UCSD-AML1 (cell line): ENCODE results near the gene LGALS7.
"Not testable (repeated sequence)": the region's sequence is repeated elsewhere in the genome, so short reads cannot be mapped to it uniquely, and the experiment has no call there.

Source experiments
- DNase-seq: peaks from one replicate; lab custom pipeline; 2025; ENCODE audit not compliant: unreplicated experiment; lab: John Stamatoyannopoulos, UW

The LGALS7 gene

DNA sequence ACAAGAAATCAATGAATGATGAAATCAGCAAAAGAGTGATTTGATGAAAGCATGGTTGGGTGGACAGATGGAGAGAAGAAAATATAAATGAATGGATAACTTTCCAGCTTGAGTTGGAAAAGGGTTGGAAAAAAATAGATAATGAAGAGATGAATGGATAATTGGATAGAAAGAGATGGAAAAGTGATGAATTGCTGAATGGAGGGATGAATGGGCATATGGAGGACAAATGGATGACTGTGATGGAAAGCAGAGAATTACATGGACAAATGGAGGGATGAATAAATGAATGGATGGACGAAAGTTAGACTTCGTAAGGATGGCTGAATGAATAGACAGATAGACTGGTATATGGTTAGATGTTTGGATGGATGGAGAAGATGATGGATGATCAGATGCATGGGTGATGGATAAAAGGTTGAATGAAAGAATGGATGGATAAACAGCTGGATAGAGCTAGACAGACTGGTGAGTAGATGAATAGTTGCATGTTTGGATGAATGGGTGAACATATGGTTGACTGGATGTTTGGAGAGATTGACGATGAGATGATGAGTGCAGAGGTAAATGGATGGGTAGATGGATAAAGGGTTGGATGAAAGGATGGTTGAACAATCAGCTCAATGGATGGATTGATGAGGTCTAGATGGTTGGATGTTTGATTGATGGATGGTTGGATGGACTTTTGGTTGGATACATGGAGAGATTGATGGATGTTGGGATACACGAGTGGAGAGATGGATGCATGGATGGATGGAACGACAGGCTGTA is 27.4 kb upstream of the LGALS7 start:
- DNase-seq, result no peak

DNA sequence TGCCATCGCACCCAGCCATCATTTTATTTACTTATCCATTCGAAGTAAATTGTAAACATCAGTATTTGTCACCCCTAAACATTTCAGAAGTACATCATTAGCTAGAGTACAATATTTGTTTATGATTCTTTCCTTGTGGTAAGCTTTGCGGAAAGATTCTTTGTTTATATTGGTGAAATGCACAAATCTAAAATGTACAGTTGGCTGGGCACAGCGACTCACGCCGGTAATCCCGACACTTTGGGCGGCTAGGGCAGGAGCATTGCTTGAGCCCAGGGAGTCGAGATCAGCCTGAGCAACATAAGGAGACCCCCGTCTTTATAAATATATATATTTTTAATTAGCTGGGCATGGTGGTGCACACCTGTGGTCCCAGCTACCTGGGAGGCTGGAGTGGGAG is 25.8 kb upstream of the LGALS7 start:
- no peak for DNase-seq

GRCh38 chr19:38797781-38798180 is 24.5 kb upstream of the LGALS7 start:
- not testable (repeated sequence) for DNase-seq

GRCh38 chr19:38796154-38796553 is 22.8 kb upstream of the LGALS7 start:
- DNase-seq, result no peak

DNA sequence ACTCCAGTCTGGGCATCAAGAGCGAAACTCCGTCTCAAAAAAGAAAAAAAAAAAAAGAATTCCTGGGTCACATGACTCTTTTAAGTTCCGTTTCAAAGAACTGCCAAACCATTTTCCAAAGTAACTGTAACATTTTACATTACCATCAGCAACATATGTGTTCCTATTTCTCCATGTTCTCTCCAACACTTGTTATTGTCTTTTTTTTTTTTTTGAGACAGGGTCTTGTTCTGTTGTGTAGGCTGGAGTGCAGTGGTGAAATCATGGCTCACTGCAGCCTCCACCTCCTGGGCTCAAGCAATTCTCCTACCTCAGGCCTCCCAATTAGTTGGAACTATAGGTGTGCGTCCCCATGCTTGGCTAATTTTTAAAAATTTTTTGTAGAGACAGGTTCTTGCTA is 22.2 kb upstream of the LGALS7 start:
- no peak for DNase-seq

DNA sequence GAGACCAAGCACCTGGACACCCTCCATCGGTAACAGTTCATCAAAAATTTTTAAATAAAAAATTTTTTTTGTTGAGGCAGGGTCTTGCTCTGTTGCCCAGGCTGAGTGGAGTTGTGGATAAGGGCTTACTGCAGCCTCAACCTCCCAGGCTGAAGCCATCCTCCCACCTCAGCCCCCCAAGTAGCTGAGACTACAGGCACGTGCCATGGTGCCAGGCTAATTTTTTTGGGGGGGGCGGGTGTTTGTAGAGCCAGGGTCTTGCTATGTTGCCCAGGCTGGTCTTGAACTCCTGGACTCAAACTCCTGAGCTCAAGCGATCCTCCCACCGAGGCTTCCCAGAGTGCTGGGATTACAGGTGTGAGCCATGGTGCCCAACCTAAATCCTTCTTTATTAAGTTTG is 20.4 kb upstream of the LGALS7 start:
- DNase-seq, result no peak

- DNase-seq, result no peak
These were observed 19.9 kb upstream of the LGALS7 start for GRCh38 chr19:38793177-38793576.

DNA sequence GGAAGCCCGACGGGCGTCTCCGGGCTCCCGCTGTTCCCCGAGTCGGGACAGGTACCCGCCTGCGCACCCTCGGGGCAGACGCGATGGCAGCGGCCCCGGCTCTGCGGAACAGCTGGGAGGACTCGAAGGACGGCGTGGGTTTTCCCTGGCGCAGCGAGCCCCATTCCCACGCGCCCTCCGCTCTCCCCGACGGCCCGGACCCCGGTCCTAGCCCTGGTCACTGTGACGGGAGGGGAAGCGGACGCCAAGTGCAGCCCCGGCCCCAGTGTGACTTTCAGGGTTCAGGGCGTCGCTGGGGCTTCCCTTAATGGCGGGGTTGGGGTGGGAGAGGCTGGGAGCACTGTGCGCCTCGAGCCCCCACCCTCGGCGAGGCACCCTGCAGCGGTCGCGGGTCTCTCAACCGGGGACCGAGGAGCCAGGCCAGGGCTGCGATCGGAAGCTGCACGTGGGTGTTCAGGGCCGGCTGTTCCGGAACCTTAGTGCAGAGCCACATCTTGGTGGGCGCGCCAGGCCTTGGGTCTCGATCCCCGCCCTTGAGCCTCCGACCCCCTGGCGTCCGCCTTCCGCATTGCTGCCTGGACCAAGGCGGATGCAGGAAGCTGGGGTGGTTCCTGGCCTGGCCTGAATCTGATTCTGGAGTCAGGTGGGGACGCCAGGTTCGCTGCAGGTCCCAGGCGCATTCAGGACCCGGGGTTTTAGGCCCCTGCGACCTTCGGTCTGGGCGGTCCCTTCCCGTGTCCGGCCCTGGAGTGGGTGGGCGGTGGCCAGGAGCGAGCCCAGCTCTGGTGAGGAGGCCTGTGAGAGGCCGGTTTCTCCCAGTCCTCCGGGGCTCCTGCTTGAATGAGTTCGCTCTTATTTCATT is 19.2 kb upstream of the LGALS7 start:
- DNase-seq, result no peak

GRCh38 chr19:38791451-38792064 is 18.2 kb upstream of the LGALS7 start:
- DNase-seq, result not testable (repeated sequence)

DNA sequence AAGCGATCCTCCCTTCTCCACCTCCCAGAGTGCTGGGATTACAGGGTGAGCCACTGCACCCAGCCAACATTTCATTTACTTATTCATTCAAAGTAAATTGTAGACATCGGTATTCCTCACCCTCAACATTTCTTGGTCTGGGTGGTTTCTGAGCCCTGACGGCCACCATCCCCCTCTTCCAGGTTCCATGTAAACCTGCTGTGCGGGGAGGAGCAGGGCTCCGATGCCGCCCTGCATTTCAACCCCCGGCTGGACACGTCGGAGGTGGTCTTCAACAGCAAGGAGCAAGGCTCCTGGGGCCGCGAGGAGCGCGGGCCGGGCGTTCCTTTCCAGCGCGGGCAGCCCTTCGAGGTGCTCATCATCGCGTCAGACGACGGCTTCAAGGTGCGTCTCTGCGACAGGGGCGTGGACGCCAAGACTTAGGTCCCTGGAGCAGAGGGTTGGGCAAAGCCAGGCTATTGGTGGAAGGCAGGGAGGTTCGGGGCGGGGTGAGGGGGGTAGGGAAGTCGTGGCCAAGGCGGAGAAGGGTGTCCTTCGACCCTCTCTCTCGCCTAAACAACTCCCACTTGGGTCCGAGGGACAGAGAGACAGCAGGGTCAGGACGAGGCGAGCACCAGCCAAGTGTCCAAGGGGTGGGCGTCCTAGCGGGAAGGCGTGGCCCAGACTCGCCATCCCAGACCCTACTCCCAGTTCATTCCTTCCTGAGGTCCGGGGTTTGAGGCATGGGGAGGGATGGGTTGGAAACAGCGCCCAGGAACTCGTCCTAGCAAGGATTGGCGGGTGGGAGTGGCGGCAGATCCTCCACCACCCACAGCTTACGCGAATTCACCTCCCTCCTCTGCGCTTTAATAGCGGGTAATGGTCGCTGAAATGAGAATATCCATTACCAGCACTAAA is 17.4 kb upstream of the LGALS7 start:
- not testable (repeated sequence) for DNase-seq

GRCh38 chr19:38788478-38789243 is 15.3 kb upstream of the LGALS7 start, which contains the start of gene LGALS7B:
Gene LGALS7B, plus strand, starts transcription at chr19:38789200. Its CDS starts 27 bp downstream, at chr19:38789227.
- DNase-seq, result no peak

GRCh38 chr19:38786572-38787265 is 13.4 kb upstream of the LGALS7 start:
- DNase-seq, result no peak

- DNase-seq, result not testable (repeated sequence)
These were observed 12.7 kb upstream of the LGALS7 start for GRCh38 chr19:38786061-38786460.

DNA sequence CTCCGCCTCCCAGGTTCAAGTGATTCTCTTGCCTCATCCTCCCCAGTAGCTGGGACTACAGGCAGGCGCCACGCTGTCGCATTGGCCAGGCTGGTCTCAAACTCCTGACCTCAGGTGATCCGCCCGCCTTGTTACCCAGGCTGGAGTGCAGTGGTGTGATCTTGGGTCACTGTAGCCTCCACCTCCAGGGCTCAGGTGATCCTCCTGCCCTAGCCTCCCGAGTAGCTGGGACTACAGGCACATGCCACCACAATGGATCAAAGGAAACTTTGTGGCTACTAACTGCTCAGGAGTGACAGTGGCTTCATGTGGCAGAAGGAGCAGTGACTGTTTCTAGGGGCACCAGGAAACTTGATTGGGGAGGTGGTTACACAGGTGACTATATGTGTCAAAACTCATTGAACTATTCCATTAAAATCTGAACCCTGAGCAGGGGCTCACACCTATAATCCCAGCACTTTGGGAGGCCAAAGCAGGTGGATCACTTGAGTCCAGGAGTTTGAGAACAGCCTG is 11.9 kb upstream of the LGALS7 start:
- DNase-seq, result no peak

DNA sequence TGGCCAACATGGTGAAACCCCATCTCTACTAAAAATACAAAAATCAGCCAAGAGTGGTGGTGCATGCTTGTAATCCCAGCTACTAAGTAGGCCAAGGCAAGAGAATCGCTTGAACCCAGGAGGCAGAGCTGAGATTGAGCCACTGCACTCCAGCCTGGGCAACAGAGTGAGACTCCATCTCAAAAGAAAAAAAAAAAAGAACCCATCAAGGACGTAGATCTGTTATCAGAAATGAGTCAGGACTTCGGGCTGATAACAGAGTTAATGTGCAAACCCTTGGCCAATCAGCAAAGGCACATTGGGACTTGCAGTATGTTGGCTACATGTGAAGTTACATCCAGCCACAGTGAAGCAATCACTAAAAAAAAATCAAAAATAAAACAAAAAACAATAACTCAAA is 10.9 kb upstream of the LGALS7 start:
- DNase-seq, result no peak

- DNase-seq, result not testable (repeated sequence)
These were observed 8.9 kb upstream of the LGALS7 start for GRCh38 chr19:38782212-38782611.

GRCh38 chr19:38781058-38781457 is 7.7 kb upstream of the LGALS7 start:
- DNase-seq, result no peak

GRCh38 chr19:38780443-38780842 is 7.1 kb upstream of the LGALS7 start:
- DNase-seq, result no peak

DNA sequence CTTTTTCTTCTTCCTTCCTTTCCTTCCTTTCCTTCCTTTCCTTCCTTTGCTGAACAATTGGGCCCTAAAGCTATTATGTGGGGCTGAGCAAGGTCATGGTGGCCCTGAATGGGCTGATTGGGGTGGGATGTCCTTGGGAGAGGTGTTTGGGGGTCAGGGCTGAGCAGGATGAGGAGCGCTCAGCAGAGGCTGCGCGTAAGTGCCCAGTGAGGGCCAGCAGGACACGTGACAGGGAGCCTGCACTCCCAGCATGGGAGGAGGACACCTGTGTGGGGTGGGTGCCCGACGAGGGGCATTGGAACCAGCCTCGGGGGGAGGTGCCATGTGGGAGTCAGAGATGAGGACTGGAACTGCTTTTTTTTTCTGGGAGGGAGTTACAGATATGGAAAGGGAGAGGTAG is 5.4 kb upstream of the LGALS7 start:
- DNase-seq, result no peak
